HepG2 (cell line): ENCODE measurements around the gene ARL5B. TPM values are rescaled to one million over a fixed set of nuclear protein-coding genes. Genes with fewer than 3 reads are reported as not detected.
A peak's percentile ranks its signal among the peaks of the same experiment; 100 is the strongest.

Experiments used
- CBX2 ChIP-seq, 2 experiments: fragments of 200-600 bp in 1 of 2; sonication (generic); formaldehyde crosslinking in 1 of 2; IDR thresholded peaks; 2 replicates each; pipeline versions ENCODE4 v1.7.0 to v1.8.1; 2018 to 2022; ENCODE audit warnings: low read depth in 2 of 2, low read length in 1 of 2, mild to moderate bottlenecking in 1 of 2, missing genetic modification reagents in 1 of 2
- CREBL2 ChIP-seq: sonication (generic); formaldehyde crosslinking; IDR thresholded peaks from 2 replicates; pipeline ENCODE4 v1.8.1; 2023; ENCODE audit warnings: missing genetic modification reagents, mild to moderate bottlenecking, borderline replicate concordance
- MXI1 ChIP-seq: IDR thresholded peaks from 3 replicates; pipeline ENCODE4 v1.6.1; 2012; ENCODE audit warnings: low read depth, low read length, inconsistent platforms, borderline replicate concordance
- SMAD1 ChIP-seq: sonication (generic); formaldehyde crosslinking; IDR thresholded peaks from 2 replicates; pipeline ENCODE4 v1.4.0; 2020; ENCODE audit warnings: missing genetic modification reagents, low read depth, mild to moderate bottlenecking, borderline replicate concordance
- SNAPC2 ChIP-seq: sonication (generic); formaldehyde crosslinking; IDR thresholded peaks from 2 replicates; pipeline ENCODE4 v1.8.1; 2022; ENCODE audit warnings: mild to moderate bottlenecking, missing genetic modification reagents
- SP2 ChIP-seq: sonication (generic); formaldehyde crosslinking; IDR thresholded peaks from 2 replicates; pipeline ENCODE4 v1.5.1; 2020; ENCODE audit warnings: mild to moderate bottlenecking, missing genetic modification reagents
- ZNF18 ChIP-seq: sonication (generic); formaldehyde crosslinking; IDR thresholded peaks from 2 replicates; pipeline ENCODE4 v1.8.0; 2022; ENCODE audit warnings: mild to moderate bottlenecking, missing genetic modification reagents; ENCODE audit not compliant: insufficient replicate concordance
- ZNF263 ChIP-seq: sonication (generic); formaldehyde crosslinking; IDR thresholded peaks from 2 replicates; pipeline ENCODE4 v1.4.0; 2020; ENCODE audit warnings: missing genetic modification reagents
- ZNF441 ChIP-seq: sonication (generic); formaldehyde crosslinking; IDR thresholded peaks from 2 replicates; pipeline ENCODE4 v1.7.0; 2021; ENCODE audit warnings: missing genetic modification reagents, borderline replicate concordance
- ZNF530 ChIP-seq: sonication (generic); formaldehyde crosslinking; IDR thresholded peaks from 2 replicates; pipeline ENCODE4 v1.5.0; 2020; ENCODE audit warnings: low read depth, mild to moderate bottlenecking, missing genetic modification reagents
- polyA plus RNA-seq, 8 experiments: library from polyadenylated mRNA; depleted of rRNA in 3 of 8; stranded (reverse) in 7 of 8; unstranded in 1 of 8; fragments of >200 nt; fragmentation: Illumina TruSeq in 4 of 8; extraction: Trizol in 4 of 8; gene quantifications; 2 replicates each; pipeline versions ENCODE4 v1.2.1 to v1.2.3, GENCODE V29; 2011 to 2016; ENCODE audit warnings: low read depth in 4 of 8, missing spikeins in 1 of 8, mixed read lengths in 1 of 8; ENCODE audit not compliant: insufficient read depth in 1 of 8
- total RNA-seq, 5 experiments: library from RNA; depleted of rRNA; stranded (reverse); fragments of >200 nt; fragmentation: Illumina TruSeq; extraction: Trizol; gene quantifications; 2 replicates each; pipeline ENCODE4 v1.2.3, GENCODE V29; 2016; ENCODE audit warnings: low read depth in 1 of 5
- TF ChIP-seq, protein P1 (sequence below): IDR thresholded peaks from 2 replicates; pipeline ENCODE4 v1.6.1; 2016; ENCODE audit warnings: missing biosample characterization, missing genetic modification reagents, low read depth
- TF ChIP-seq, protein P2 (sequence below): sonication (generic); formaldehyde crosslinking; IDR thresholded peaks from one replicate; pipeline ENCODE4 v1.5.1; 2020; ENCODE audit warnings: mild to moderate bottlenecking, missing genetic modification reagents; ENCODE audit errors: not compliant biosample characterization

Gene ARL5B
- total and polyA plus RNA-seq, 2 of the 13 experiments (the other 11 are each of a cell fraction or from before 2014, with no cell fraction given) = 26.6 to 32.7 TPM

DNA sequence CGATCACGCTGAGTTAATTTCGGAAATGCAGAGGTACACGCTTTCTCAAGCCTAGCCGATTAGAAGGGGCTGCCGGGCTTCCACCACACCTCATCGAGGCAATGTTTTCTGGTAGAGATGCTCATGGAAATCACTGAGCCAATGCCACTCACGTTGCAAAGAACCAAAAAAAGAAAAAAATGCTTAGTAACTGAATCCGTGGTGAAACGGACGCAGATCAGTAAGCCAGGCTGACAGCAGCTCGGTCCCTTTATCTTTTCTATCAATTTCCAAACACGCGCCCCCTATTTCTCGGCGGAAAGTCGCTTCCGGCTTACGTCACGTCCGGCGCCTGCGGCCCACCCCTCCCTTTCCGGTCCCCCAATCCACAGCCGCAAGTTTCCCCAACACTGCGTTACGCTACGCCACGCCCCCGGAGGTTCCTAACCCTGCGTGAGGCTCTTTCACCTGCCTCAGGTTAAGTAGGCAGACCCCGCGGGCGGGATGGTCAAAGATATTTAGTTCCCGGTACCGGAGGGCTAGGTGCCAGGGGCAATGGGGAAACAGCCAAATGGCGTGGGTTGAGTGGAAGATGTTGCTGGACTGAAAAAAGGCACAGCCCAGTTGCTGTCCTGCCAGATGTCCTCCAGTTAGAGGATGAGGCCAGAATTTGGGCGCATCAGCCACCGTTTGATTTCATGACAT, 7.8 kb upstream of the ARL5B start, which contains the start of gene NSUN6 (continued):
- TF ChIP-seq ZNF18 (CRISPR knock-in tag) (no peak), SMAD1 (CRISPR knock-in tag) (no peak), SP2 (CRISPR knock-in tag) (peak; percentile 79), ZNF441 (peak; percentile 17; the same call in 1 of the 2 replicates), SNAPC2 (CRISPR knock-in tag) (no peak), CBX2 (IDR thresholded peaks at IDR 0.05; ENCODE audit: low read depth, low read length) (no peak), CBX2 (CRISPR knock-in tag; IDR thresholded peaks at IDR 0.05; ENCODE audit: low read depth) (no peak), ZNF263 (CRISPR knock-in tag) (no peak), CREBL2 (CRISPR knock-in tag) (no peak), MXI1 (peak; percentile 93; the same call in 1 of the 3 replicates), ZNF530 (CRISPR knock-in tag) (no peak)
- TF ChIP-seq, protein P1, sequence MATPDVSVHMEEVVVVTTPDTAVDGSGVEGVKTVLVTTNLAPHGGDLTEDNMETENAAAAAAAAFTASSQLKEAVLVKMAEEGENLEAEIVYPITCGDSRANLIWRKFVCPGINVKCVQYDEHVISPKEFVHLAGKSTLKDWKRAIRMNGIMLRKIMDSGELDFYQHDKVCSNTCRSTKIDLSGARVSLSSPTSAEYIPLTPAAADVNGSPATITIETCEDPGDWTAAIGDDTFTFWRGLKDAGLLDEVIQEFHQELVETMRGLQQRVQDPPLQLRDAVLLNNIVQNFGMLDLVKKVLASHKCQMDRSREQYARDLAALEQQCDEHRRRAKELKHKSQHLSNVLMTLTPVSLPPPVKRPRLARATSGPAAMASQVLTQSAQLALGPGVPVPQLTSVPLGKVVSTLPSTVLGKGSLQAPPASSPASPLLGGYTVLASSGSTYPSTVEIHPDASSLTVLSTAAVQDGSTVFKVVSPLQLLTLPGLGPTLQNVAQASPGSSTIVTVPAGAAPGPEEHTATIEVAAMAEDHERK (CRISPR knock-in tag) = 0 out of 2 replicates have a peak, but pooled peaks have one; percentile 32
- TF ChIP-seq, protein P2, sequence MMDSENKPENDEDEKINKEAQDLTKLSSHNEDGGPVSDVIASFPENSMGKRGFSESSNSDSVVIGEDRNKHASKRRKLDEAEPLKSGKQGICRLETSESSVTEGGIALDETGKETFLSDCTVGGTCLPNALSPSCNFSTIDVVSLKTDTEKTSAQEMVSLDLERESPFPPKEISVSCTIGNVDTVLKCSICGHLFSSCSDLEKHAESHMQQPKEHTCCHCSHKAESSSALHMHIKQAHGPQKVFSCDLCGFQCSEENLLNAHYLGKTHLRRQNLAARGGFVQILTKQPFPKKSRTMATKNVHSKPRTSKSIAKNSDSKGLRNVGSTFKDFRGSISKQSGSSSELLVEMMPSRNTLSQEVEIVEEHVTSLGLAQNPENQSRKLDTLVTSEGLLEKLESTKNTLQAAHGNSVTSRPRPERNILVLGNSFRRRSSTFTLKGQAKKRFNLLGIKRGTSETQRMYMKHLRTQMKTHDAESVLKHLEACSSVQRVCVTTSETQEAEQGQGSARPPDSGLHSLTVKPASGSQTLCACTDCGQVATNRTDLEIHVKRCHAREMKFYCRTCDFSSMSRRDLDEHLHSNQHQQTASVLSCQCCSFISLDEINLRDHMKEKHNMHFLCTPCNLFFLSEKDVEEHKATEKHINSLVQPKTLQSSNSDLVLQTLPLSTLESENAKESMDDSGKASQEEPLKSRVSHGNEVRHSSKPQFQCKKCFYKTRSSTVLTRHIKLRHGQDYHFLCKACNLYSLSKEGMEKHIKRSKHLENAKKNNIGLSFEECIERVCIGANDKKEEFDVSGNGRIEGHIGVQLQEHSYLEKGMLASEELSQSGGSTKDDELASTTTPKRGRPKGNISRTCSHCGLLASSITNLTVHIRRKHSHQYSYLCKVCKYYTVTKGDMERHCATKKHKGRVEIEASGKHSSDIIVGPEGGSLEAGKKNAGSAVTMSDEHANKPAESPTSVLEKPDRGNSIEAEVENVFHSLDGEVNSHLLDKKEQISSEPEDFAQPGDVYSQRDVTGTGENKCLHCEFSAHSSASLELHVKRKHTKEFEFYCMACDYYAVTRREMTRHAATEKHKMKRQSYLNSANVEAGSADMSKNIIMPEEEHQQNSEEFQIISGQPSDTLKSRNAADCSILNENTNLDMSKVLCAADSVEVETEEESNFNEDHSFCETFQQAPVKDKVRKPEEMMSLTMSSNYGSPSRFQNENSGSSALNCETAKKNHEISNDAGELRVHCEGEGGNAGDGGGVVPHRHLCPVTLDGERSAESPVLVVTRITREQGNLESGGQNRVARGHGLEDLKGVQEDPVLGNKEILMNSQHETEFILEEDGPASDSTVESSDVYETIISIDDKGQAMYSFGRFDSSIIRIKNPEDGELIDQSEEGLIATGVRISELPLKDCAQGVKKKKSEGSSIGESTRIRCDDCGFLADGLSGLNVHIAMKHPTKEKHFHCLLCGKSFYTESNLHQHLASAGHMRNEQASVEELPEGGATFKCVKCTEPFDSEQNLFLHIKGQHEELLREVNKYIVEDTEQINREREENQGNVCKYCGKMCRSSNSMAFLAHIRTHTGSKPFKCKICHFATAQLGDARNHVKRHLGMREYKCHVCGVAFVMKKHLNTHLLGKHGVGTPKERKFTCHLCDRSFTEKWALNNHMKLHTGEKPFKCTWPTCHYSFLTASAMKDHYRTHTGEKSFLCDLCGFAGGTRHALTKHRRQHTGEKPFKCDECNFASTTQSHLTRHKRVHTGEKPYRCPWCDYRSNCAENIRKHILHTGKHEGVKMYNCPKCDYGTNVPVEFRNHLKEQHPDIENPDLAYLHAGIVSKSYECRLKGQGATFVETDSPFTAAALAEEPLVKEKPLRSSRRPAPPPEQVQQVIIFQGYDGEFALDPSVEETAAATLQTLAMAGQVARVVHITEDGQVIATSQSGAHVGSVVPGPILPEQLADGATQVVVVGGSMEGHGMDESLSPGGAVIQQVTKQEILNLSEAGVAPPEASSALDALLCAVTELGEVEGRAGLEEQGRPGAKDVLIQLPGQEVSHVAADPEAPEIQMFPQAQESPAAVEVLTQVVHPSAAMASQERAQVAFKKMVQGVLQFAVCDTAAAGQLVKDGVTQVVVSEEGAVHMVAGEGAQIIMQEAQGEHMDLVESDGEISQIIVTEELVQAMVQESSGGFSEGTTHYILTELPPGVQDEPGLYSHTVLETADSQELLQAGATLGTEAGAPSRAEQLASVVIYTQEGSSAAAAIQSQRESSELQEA (CRISPR knock-in tag) = no peak
